Naive B cell (primary cell): ENCODE measurements around the gene SRSF1. TPM values are rescaled to one million over a fixed set of nuclear protein-coding genes. Genes with fewer than 3 reads are reported as not detected.

Experiments used
- ATAC-seq, 2 donors: fragments of 150-1000 bp; cut with Tn5 transposase; 2 replicates each; pipeline ENCODE4 v1.10.0; 2021; ENCODE audit warnings: low read depth in 2 of 2, mild to moderate bottlenecking in 2 of 2, moderate library complexity in 2 of 2
- DNase-seq: peaks from one replicate; pipeline ENCODE4 v3.0.0; 2022
- H3K27ac Mint-ChIP-seq, 6 donors: one replicate each; pipeline ENCODE4 v1.8.0; 2020 to 2022; ENCODE audit warnings: mild to moderate bottlenecking in 6 of 6, mixed read lengths in 6 of 6, moderate library complexity in 5 of 6, inconsistent platforms in 2 of 6
- H3K27me3 Mint-ChIP-seq, 3 donors: one replicate each; pipeline ENCODE4 v1.8.0; 2021 to 2022; ENCODE audit warnings: mixed read lengths in 3 of 3, mild to moderate bottlenecking in 1 of 3
- H3K36me3 Mint-ChIP-seq, 2 donors: one replicate each; pipeline ENCODE4 v1.8.0; 2020 to 2022; ENCODE audit warnings: mixed read lengths in 2 of 2, inconsistent platforms in 1 of 2, mild to moderate bottlenecking in 1 of 2
- H3K4me1 Mint-ChIP-seq, 3 donors: one replicate each; pipeline ENCODE4 v1.8.0; 2020 to 2022; ENCODE audit warnings: mixed read lengths in 3 of 3, inconsistent platforms in 1 of 3, mild to moderate bottlenecking in 1 of 3, moderate library complexity in 1 of 3
- H3K4me3 Mint-ChIP-seq, 8 donors: one replicate each; pipeline ENCODE4 v1.8.0; 2020 to 2022; ENCODE audit warnings: mild to moderate bottlenecking in 8 of 8, mixed read lengths in 8 of 8, moderate library complexity in 8 of 8, inconsistent platforms in 2 of 8
- H3K9me3 Mint-ChIP-seq, 7 donors: one replicate each; pipeline ENCODE4 v1.8.0; 2020 to 2022; ENCODE audit warnings: mixed read lengths in 7 of 7, mild to moderate bottlenecking in 5 of 7, inconsistent platforms in 2 of 7, moderate library complexity in 1 of 7
- polyA plus RNA-seq, 6 donors: library from polyadenylated mRNA; unstranded; fragments of 300-500 nt; fragmentation: Illumina TruSeq; gene quantifications; one replicate each; pipeline ENCODE4 v1.2.3, GENCODE V29; 2021; ENCODE audit warnings: low read depth in 6 of 6

Gene SRSF1
- polyA plus RNA-seq, 6 donors from 2014 or later = 29.1 to 57.3 (median 41.8) TPM

- peaks cover 28 to 40% (median 30%) of the 10 kb centered on the region in 3 donors for H3K4me1 Mint-ChIP-seq
- ATAC-seq = peak; percentile 59
- H3K36me3 Mint-ChIP-seq = no peaks in the 10 kb centered on the region
- peak; percentile 52 for DNase-seq
- H3K4me3 Mint-ChIP-seq = peak overlapping the region in 5 of 8 donors; percentile 13 to 59 (median 23)
- H3K9me3 Mint-ChIP-seq = no peaks in the 10 kb centered on the region
- H3K27me3 Mint-ChIP-seq = no peaks in the 10 kb centered on the region
- H3K27ac Mint-ChIP-seq = peak overlapping the region in 5 of 6 donors; percentile 3 to 83 (median 26)
Observed at GRCh38 chr17:57993471-57994365, 13.3 kb downstream of the SRSF1 start.

DNA sequence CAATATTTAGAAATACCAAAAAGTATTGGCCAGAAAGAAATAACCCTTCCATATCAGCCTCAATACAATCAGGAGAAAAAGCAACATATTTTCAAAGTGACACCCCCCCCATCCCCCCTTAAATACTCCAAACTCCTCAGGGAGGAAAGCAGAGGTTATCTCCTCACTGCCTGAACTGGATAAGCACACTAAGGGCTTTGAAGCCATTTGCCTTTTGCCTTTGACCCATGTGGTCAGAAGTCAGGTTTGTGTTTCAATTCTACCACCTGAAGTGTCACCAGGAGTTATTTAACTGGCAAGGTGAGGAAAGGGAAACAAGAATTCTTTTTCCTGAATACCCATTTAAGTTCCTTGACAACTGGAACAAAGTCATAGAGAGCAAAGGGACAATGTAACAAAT, 15.5 kb downstream of the SRSF1 start:
- DNase-seq (no peak), ATAC-seq (no peak)
- no peaks in the 10 kb centered on the region for H3K36me3 Mint-ChIP-seq
- no peaks in the 10 kb centered on the region for H3K27me3 Mint-ChIP-seq
- peaks cover 35 to 48% (median 40%) of the 10 kb centered on the region in 3 donors for H3K4me1 Mint-ChIP-seq
- H3K4me3 Mint-ChIP-seq = peak overlapping the region in 1 of 8 donors; percentile 27
- peak overlapping the region in 1 of 6 donors; percentile 25 for H3K27ac Mint-ChIP-seq
- no peaks in the 10 kb centered on the region for H3K9me3 Mint-ChIP-seq

- no peaks in the 10 kb centered on the region for H3K36me3 Mint-ChIP-seq
- no peaks in the 10 kb centered on the region for H3K9me3 Mint-ChIP-seq
- peaks cover 43 to 55% (median 45%) of the 10 kb centered on the region in 3 donors for H3K4me1 Mint-ChIP-seq
- H3K27ac Mint-ChIP-seq = peak overlapping the region in 1 of 6 donors; percentile 94
- DNase-seq (no peak), ATAC-seq (no peak)
- no peaks in the 10 kb centered on the region for H3K27me3 Mint-ChIP-seq
- peak overlapping the region in 7 of 8 donors; percentile 20 to 98 (median 90) for H3K4me3 Mint-ChIP-seq
Observed at GRCh38 chr17:57990037-57990436, 17.0 kb downstream of the SRSF1 start.

DNA sequence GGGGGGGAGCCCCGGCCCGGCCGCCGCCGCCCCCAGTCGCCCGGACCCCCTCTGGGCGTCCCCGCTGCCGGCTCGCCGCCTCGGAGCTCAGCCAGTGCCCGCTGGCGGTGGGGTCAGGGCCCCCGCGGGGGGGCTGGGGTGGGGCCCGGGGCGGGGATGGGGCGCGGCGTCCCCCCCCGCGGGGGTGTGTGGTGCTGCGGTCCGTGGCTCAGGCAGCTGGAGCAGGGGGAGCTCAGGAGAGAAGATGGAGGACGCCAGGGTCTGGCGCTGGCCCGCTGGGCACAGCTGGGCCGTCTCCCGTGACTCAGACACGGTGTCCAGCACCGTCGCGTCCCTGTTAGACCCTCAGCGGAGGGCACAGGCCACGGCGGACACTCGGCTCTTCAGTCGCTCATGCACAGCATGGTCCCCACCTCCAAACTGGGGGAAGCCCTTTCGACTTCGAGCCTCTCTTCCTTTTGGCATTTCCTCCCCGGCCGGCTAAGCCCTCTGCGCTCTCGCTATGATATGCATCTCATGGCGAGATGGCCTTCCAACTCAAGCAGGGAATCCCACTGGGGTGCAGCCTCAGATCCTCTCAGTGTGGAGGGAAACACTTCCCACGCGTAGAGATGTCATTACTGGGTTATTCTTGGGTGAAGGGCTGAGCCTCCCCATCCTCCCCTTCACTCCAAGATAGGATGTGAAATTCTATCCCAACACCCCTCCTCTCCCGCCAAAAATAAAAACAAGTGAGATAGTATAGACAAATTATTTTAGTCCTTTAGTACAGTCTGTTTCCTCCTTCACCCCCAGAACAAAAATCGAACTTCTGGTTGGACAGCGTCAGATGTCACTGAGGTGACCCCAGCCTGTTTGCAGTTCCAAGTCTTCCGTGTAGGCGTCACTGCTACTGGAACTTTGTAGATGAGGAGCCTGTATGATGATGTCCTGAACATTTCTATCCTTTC, 18.5 kb downstream of the SRSF1 start:
- no peaks in the 10 kb centered on the region for H3K9me3 Mint-ChIP-seq
- H3K27ac Mint-ChIP-seq = peak overlapping the region; percentile 93 to 97 (median 95)
- no peaks in the 10 kb centered on the region for H3K27me3 Mint-ChIP-seq
- peak; percentile 69 for DNase-seq
- H3K4me1 Mint-ChIP-seq = peaks cover 46 to 57% (median 54%) of the 10 kb centered on the region in 3 donors
- peak overlapping the region; percentile 90 to 98 (median 95) for H3K4me3 Mint-ChIP-seq
- ATAC-seq = peak; percentile 75
- H3K36me3 Mint-ChIP-seq = no peaks in the 10 kb centered on the region

GRCh38 chr17:57987581-57988300, 19.3 kb downstream of the SRSF1 start, which contains the start of gene VEZF1:
VEZF1 (minus strand) TSS chr17:57988254; CDS start chr17:57988111, 143 bp downstream.
- DNase-seq = peak; percentile 76
- Mint-ChIP-seq H3K4me3 (peak within 1 kb of the TSS; percentile 90 to 98 (median 95)), H3K9me3 (no peaks in the 10 kb centered on the region), H3K27ac (peak within 1 kb of the TSS; percentile 93 to 98 (median 96)), H3K27me3 (no peaks in the 10 kb centered on the region), H3K36me3 (peaks cover 0 to under 1% of the 10 kb centered on the region in 2 donors), H3K4me1 (peaks cover 44 to 56% (median 54%) of the 10 kb centered on the region in 3 donors)
- peak; percentile 75 for ATAC-seq

DNA sequence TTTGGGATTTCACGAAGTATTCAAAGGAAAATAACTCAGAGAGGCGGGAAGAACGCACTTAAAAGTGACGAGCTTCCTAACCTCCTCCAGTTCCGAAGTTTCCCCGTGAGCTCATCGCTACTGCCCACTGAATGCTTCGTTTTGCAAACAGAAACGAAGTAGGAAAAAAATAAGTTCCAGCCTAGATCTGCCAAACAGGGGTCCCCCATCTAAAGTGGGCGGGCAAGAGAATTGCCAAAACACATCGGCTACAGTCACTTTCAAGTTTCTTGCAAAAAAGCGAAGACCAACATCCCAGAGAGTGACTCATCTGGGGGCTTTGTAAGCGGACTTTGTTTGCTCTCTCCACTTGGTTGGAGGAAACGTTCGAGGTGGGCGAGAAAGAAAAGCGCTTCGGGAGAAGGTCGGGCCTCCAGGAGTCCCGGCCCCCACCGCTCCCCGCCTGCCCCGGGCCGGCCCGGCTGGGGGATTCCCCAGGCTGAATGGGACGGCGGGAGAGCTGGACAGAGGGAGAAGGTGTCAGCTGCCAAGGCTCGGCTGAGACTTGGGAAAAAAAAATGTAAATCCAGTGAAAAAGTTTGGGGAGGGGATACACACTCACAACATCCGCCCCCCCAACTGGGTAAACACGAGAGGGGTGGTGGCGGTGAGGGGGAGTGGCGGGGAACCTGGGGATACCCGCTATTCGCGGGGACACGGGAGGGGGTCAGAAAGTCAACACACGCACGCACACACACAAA, 20.0 kb downstream of the SRSF1 start:
- ATAC-seq (peak; percentile 20 to 24), DNase-seq (no peak)
- H3K4me1 Mint-ChIP-seq = peaks cover 45 to 59% (median 57%) of the 10 kb centered on the region in 3 donors
- peak overlapping the region; percentile 90 to 95 (median 94) for H3K4me3 Mint-ChIP-seq
- peak overlapping the region; percentile 79 to 98 (median 92) for H3K27ac Mint-ChIP-seq
- H3K9me3 Mint-ChIP-seq = no peaks in the 10 kb centered on the region
- H3K27me3 Mint-ChIP-seq = no peaks in the 10 kb centered on the region
- peaks cover 7 to 8% of the 10 kb centered on the region in 2 donors for H3K36me3 Mint-ChIP-seq

DNA sequence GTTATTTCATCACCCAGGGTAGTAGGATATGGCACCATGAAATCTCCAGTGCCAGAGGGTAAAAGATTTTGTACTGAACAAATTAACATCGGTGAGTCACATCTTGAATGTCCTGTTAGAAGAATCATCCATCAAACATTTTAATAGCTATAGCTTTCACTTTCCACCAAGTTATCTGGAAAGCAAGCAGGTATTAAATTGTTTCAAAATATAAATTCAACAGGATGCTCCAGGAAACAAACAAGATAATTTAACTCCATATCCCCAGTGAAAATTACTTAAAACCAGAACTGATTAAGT, 21.4 kb downstream of the SRSF1 start:
- Mint-ChIP-seq H3K27me3 (no peaks in the 10 kb centered on the region), H3K4me1 (peaks cover 50 to 68% (median 63%) of the 10 kb centered on the region in 3 donors), H3K36me3 (peaks cover 17 to 20% of the 10 kb centered on the region in 2 donors)

DNA sequence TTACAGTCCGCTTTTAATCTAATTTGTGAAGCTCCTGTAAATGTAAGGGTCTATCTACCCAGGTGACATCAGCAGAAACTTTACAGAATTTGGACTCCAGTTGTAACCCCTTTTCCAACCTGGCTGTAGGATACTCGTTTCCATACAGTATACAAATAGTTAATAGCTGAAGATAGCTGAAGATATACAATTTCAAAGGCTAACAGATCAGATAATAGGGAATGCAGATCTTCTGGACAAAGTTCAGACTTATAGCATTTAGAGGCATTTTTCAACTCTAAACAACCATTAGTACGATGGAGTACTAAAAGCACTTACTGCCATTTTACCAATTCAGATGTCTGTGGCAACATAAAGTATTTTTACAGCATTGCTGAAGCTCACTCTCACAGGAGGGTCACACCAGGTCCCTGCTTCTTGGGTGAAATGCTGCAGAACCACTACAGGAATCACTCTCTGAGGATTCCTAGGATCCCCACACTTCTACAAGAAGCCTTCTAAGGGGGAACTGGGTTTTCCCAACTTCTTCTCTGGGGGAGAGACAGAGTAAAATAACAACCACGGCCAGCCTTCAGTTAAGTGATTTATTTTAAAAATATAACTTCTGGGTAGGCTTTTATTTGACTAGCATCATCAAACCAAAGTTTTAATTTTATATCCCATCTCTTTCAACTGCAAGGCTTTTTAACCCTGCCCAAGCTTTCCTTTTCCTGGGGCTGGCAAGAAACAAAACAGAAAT, 21.9 kb downstream of the SRSF1 start:
- Mint-ChIP-seq H3K36me3 (peaks cover 20% of the 10 kb centered on the region in 2 donors), H3K9me3 (no peaks in the 10 kb centered on the region), H3K4me1 (peaks cover 50 to 68% (median 67%) of the 10 kb centered on the region in 3 donors), H3K27me3 (no peaks in the 10 kb centered on the region), H3K27ac (no peak overlapping the region), H3K4me3 (peak overlapping the region in 5 of 8 donors; percentile 9 to 95 (median 40))
- DNase-seq (no peak), ATAC-seq (no peak)

More for the DNA sequence above, 21.4 kb downstream of the SRSF1 start:
- no peaks in the 10 kb centered on the region for H3K9me3 Mint-ChIP-seq
- peak overlapping the region in 5 of 8 donors; percentile 6 to 95 (median 42) for H3K4me3 Mint-ChIP-seq
- H3K27ac Mint-ChIP-seq = no peak overlapping the region
- ATAC-seq (no peak), DNase-seq (no peak)

DNA sequence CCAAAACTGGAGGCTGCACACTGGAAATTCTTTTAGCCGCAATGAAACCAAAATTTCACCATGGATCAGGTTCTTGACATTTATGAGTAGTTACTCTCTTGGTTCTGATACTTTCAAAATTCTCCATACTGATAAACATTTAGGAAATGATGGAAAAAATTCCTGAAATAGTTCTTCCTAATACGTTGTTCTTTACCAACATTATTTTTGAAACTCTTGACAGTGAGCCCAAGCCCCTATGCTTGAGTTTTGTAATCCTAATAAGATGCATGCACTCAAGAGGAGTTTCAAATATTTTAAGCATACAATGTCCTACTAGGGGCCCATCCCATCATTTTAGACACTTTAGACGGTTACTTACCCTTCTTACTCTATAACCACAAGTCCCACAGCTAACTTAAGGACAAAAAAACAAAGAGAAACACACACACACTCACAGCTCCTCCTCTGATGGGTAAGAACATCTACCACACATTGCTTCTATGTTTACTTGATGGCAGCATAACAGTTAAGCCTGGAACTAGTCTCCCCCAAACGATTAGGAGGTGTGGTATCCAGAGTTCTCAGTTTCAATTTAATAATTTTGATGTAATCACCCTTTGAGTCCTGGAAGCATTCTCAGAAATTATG, 22.7 kb downstream of the SRSF1 start:
- no peaks in the 10 kb centered on the region for H3K9me3 Mint-ChIP-seq
- H3K27ac Mint-ChIP-seq = peak overlapping the region in 1 of 6 donors; percentile 34
- peaks cover 50 to 67% (median 65%) of the 10 kb centered on the region in 3 donors for H3K4me1 Mint-ChIP-seq
- H3K4me3 Mint-ChIP-seq = peak overlapping the region in 4 of 8 donors; percentile 9 to 95 (median 22)
- ATAC-seq (no peak), DNase-seq (no peak)
- no peaks in the 10 kb centered on the region for H3K27me3 Mint-ChIP-seq
- peaks cover 20% of the 10 kb centered on the region in 2 donors for H3K36me3 Mint-ChIP-seq

GRCh38 chr17:57983446-57983845, 23.6 kb downstream of the SRSF1 start:
- H3K27me3 Mint-ChIP-seq = no peaks in the 10 kb centered on the region
- peaks cover 47 to 65% (median 56%) of the 10 kb centered on the region in 3 donors for H3K4me1 Mint-ChIP-seq
- H3K4me3 Mint-ChIP-seq = peak overlapping the region in 2 of 8 donors; percentile 44 to 95
- peak overlapping the region in 1 of 6 donors; percentile 35 for H3K27ac Mint-ChIP-seq
- H3K9me3 Mint-ChIP-seq = no peaks in the 10 kb centered on the region
- DNase-seq (no peak), ATAC-seq (no peak)
- peaks cover 21 to 30% of the 10 kb centered on the region in 2 donors for H3K36me3 Mint-ChIP-seq

DNA sequence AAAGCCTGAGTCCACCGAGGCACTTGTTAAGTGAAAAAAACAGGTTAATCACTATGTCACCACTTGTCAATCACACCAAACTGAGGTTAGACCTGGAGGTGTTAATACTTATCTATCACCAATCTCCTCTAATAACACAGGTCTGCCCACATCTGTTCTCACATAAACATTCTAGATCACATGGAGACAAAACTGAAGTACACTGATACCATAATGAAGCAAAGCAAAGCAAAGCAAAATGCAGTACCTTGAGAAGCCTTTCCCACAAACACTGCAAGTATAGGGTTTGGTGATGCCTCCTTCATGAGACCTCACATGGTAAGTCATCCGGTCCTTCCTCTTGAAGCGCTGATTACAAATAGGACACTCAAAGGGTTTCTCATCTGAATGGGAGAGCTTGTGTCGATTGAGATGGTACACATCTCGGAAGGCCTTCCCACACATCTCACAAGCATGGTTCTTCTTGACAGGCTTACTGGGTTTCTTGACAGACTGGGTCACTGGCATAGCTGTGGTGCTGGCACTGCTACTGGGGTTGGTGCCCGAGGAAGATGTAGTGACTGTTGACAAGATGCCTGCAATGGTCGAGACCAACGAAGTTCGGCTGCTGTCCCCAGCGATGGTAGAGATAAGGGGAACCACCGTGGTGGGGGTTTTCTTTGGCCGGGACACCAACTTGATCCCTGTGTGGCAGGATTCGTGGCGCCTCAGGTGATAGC, 24.4 kb downstream of the SRSF1 start:
- ATAC-seq = no peak
- Mint-ChIP-seq H3K27ac (peak overlapping the region in 1 of 6 donors; percentile 8), H3K36me3 (peaks cover 27 to 37% of the 10 kb centered on the region in 2 donors), H3K27me3 (no peaks in the 10 kb centered on the region), H3K4me1 (peaks cover 47 to 70% (median 57%) of the 10 kb centered on the region in 3 donors), H3K4me3 (no peak overlapping the region), H3K9me3 (no peaks in the 10 kb centered on the region)
- DNase-seq = no peak
